Measurements from ENCODE around the gene FIGNL2.

Gene FIGNL2

DNA sequence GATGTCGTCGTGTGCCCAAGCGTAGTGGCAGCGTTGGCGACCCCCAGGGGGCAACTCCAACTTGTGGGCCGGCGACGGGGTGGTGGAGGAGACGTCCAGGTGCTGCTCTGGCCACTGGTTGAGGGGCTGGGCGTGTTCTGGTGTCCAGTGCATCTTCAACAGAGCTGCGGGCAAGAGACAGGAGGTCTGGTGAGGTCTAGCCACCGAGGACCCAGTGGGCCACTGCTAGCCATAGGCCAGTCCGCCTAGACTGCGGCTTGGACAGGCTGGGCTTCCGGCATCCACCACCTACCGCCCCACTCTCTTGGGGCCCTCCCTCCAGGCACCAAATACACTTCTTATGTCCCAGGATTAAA lies 26.3 kb downstream of the FIGNL2 start:
- Histone ChIP-seq H3K27me3 (ENCODE audit: insufficient read depth, low read length) (no peaks in the 10 kb centered on the region), H2AFZ (ENCODE audit: low read length, unreplicated experiment) (no peak overlapping the region), H3K4me3 (ENCODE audit: low read depth, low read length) (no peak overlapping the region), H3K79me2 (ENCODE audit: control insufficient read depth, insufficient read depth, low read length, unreplicated experiment) (no peaks in the 10 kb centered on the region), H3K36me3 (ENCODE audit: insufficient read depth, low read length) (no peaks in the 10 kb centered on the region), H3K4me1 (ENCODE audit: control insufficient read depth, insufficient read depth, low read length, unreplicated experiment) (peaks cover 14% of the 10 kb centered on the region), H3K27ac (ENCODE audit: low read depth, low read length) (no peak overlapping the region)

DNA sequence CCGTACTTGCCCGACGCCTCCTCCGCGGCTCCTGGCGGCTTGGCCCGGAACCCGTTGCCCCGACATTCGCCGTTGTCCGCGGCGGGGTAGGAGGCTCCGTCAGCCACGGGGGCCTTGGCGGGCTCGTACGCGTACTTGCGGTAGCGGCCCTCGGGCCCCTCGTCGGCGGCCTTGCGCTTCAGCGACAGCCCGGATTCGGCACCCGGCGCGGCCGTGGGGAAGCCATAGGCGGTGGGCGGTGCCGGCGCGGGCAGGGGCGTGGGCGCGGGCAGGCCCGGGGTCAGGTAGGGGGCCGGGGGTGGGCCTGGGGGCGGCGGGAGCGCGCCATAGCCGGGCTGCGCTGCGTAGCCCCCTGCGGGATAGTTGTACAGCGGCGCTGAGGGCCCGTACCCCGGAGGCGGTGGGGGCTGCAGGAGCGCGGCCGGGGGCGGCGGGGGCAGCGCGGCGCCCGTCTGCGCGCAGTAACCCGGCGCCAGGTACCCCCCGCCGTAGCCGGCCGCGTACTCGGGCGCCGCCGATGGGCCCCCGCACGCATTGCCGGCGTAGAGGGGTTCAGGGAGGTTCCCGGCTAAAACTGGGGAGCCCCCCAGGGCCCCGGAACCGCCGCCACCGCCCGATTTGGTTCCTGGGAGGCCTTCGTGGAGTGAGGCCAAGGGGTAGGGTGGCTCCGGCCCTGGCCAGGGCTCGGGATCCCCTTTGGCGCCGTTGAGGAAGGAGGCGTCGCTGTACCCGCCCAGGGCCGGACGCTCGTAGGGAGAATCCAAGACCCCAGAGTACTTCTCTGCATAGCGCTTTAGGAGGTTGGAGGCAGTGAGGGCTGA lies 26.9 kb downstream of the FIGNL2 start:
- Histone ChIP-seq H3K27ac (ENCODE audit: low read depth, low read length) (no peak overlapping the region), H3K27me3 (ENCODE audit: insufficient read depth, low read length) (no peaks in the 10 kb centered on the region), H3K79me2 (ENCODE audit: control insufficient read depth, insufficient read depth, low read length, unreplicated experiment) (no peaks in the 10 kb centered on the region), H3K4me3 (ENCODE audit: low read depth, low read length) (peak overlapping the region; percentile 29), H3K4me1 (ENCODE audit: control insufficient read depth, insufficient read depth, low read length, unreplicated experiment) (peaks cover 14% of the 10 kb centered on the region), H2AFZ (ENCODE audit: low read length, unreplicated experiment) (no peak overlapping the region), H3K36me3 (ENCODE audit: insufficient read depth, low read length) (no peaks in the 10 kb centered on the region)

DNA sequence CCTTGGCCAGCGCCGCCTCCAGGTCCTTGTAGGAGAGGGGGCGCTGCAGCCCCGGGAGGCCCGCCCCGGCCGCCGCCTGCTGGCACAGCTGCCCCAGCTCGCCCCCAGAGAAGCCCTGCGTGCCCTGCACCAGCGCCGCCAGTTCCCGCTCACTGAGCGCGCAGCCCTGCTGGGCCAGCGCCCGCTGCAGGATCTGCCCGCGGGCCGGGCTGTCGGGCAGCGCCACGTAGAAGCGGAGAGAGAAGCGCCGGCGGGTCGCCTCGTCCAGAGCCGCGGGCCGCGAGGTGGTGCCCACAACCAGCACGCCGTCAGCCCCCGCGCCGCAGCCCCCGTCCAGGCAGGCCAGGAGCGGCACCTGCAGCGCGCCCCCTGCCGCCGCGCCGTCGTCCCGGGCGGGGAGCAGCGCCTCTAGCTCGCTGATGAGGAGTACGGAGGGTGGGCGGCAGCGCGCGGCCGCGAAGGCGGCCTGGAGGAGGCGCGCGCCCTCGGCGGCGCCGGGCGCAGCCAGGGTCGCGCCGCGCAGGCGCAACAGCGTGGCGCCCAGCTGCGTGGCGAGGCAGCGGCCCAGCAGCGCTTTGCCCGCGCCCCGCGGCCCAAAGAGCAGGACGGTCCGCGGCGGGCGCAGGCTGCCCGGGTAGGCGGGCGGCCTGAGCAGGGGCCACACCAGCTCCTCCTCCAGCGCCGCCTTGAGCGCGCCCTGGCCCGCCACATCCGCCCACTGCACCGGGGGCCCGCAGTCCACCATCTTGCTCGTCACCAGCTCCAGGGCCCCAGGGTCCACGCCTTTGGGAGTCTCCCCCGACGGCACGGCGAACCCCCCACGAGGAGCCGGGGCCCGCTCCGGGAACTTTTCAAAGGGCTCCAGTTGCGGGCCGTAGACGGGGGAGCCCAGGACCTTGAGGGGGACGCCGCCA lies 27.7 kb downstream of the FIGNL2 start:
- Histone ChIP-seq H3K4me1 (ENCODE audit: control insufficient read depth, insufficient read depth, low read length, unreplicated experiment) (peaks cover 14% of the 10 kb centered on the region), H3K79me2 (ENCODE audit: control insufficient read depth, insufficient read depth, low read length, unreplicated experiment) (no peaks in the 10 kb centered on the region), H3K27me3 (ENCODE audit: insufficient read depth, low read length) (no peaks in the 10 kb centered on the region), H2AFZ (ENCODE audit: low read length, unreplicated experiment) (no peak overlapping the region), H3K27ac (ENCODE audit: low read depth, low read length) (no peak overlapping the region), H3K36me3 (ENCODE audit: insufficient read depth, low read length) (no peaks in the 10 kb centered on the region), H3K4me3 (ENCODE audit: low read depth, low read length) (peak overlapping the region; percentile 62)

DNA sequence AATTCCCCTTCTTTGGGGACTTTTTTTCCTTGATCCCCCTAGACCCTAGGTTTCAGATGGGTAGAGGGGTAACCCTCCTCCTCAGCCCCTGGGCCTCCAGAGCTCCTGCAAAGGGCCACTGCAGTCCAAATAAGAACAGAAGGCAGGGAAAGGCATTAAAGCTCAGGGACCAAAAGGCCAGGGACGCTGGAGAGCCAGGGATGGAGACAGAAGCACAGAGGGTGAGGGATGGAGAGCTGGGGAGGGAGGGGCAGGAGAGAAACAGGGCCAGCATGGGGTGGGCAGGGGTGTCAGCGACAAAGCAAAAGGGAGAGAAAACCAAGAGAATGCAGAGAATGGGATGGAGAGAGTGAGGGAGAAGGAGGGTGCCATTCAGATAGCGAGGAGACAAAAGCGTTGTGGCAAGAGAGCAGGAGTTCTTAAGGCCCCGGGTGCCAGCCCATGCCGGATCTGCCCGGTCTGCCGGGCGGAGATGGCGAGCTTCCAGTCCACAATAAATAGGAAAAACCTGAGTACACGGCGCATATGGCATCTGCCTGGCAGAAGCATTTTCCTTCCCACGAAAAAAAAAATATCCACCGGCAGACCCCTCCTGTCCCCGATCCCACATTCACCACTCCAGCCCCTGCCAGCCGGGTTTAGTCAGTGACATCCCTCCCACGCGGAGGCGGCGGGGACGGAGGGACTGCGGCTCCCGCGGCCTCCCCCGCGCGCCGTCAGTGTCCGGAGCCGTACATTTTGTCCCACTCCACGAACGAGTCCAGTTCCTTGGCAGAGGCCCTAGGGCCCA lies 28.6 kb downstream of the FIGNL2 start:
- H3K4me3 ChIP-seq (ENCODE audit: low read depth, low read length), result peak overlapping the region; percentile 62
- no peaks in the 10 kb centered on the region for H3K36me3 ChIP-seq (ENCODE audit: insufficient read depth, low read length)
- no peak overlapping the region for H2AFZ ChIP-seq (ENCODE audit: low read length, unreplicated experiment)
- no peaks in the 10 kb centered on the region for H3K79me2 ChIP-seq (ENCODE audit: control insufficient read depth, insufficient read depth, low read length, unreplicated experiment)
- no peaks in the 10 kb centered on the region for H3K27me3 ChIP-seq (ENCODE audit: insufficient read depth, low read length)
- no peak overlapping the region for H3K27ac ChIP-seq (ENCODE audit: low read depth, low read length)
- H3K4me1 ChIP-seq (ENCODE audit: control insufficient read depth, insufficient read depth, low read length, unreplicated experiment), result peaks cover 14% of the 10 kb centered on the region

DNA sequence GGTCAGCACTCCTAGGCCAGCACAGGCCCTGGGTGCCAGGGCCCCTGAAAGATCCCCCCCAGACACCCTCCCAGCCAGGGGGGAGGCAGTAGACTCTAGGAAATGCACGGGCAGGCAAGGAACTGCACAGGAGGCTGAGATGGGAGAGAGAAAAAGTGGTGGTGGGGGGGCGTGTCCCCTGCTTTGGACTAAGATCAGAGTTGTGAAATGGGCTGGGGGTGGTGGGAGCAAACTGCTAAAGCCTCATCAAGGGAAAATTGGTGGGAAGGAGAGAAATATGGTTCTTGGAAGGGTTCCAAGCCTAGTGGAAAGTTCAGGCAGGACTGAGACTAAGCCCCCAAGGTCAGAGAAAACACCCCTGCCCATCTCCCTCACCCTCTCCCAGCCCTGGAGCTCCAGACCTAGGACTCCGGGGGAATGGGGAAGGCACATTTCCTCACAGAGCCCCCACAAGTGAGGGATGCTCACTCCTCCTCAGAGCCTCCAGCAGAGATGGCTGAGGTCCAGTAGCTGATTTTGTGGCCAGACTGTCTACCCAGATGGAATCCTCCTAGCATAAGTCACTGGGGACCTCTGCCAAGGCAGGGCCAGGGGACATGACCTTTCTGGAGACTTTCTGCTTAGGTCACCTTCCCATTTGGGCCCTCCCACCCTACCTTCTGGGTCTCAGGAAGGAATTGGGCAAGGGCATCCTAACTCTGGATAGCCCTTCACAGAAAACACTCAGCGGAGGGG lies 29.8 kb downstream of the FIGNL2 start:
- no peak overlapping the region for H3K4me3 ChIP-seq (ENCODE audit: low read depth, low read length)
- no peaks in the 10 kb centered on the region for H3K36me3 ChIP-seq (ENCODE audit: insufficient read depth, low read length)
- H3K27me3 ChIP-seq (ENCODE audit: insufficient read depth, low read length), result no peaks in the 10 kb centered on the region
- no peaks in the 10 kb centered on the region for H3K79me2 ChIP-seq (ENCODE audit: control insufficient read depth, insufficient read depth, low read length, unreplicated experiment)
- H2AFZ ChIP-seq (ENCODE audit: low read length, unreplicated experiment), result no peak overlapping the region
- H3K27ac ChIP-seq (ENCODE audit: low read depth, low read length), result no peak overlapping the region
- peaks cover 14% of the 10 kb centered on the region for H3K4me1 ChIP-seq (ENCODE audit: control insufficient read depth, insufficient read depth, low read length, unreplicated experiment)

DNA sequence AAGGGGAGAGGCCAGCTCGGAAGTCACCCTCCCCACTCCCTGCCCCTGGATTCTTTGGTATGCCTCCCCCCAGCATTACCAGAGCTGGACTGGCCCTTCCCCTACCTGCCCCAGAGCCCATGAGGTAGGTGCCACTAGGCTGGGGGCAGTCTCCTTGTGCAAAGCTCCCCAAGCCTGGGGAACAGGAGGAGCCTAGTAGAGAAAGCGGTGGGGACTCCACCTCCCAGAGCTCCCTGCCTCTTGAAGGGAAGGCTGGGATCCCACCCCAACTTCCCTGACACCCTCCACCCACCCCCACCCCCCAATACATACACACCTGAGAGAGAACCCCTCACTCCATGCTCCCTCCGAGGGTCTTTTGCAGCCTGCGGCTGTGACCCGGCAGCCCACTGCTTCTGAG lies 30.4 kb downstream of the FIGNL2 start:
- no peaks in the 10 kb centered on the region for H3K36me3 ChIP-seq (ENCODE audit: insufficient read depth, low read length)
- no peaks in the 10 kb centered on the region for H3K79me2 ChIP-seq (ENCODE audit: control insufficient read depth, insufficient read depth, low read length, unreplicated experiment)
- H3K4me1 ChIP-seq (ENCODE audit: control insufficient read depth, insufficient read depth, low read length, unreplicated experiment), result peaks cover 14% of the 10 kb centered on the region
- no peak overlapping the region for H2AFZ ChIP-seq (ENCODE audit: low read length, unreplicated experiment)
- H3K4me3 ChIP-seq (ENCODE audit: low read depth, low read length), result no peak overlapping the region
- no peaks in the 10 kb centered on the region for H3K27me3 ChIP-seq (ENCODE audit: insufficient read depth, low read length)
- H3K27ac ChIP-seq (ENCODE audit: low read depth, low read length), result no peak overlapping the region

DNA sequence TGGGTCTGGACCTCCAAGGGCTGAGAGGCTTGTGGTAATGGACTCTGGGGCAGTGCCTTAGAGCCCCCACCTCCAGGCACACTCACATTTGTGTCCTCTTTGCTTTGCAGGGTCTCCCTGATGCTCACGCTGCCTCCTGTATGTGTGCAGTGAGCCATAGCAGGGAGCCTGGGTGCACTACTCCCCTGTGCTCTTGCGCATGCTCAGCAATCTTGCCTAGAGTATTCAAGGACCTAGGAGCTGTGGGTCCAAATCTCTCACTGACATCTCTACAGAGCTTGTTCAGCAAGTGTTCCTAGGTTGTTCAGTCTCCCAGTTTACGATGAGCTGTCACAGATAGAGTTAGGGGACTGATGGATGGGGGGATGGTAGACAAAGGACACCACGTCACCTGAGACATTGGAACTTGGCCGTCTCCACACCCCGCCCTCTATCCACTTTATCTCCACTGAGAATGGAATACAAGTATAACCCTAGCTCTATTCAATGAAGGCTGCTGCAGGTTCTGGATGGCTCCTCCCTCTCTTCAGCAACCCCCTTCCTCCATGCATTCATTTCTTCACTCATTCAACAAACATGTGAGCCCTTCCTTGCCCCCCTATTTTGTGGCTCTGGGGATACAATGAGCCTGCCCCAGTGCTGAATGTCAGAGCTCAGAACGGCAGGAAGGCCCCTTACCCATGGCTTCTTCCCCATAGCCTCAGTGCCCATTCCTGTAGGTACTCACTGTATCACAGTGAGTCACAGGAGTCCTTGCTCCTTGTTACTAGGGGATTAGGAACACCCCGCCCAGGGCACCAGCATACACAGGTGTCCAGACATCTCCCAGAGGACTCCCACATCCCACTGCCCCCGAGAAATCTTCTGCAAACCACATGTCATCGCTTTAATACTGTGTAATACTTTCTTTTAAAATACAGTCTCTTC lies 31.2 kb downstream of the FIGNL2 start:
- Histone ChIP-seq H3K4me3 (ENCODE audit: low read depth, low read length) (no peak overlapping the region), H2AFZ (ENCODE audit: low read length, unreplicated experiment) (no peak overlapping the region), H3K4me1 (ENCODE audit: control insufficient read depth, insufficient read depth, low read length, unreplicated experiment) (peaks cover 14% of the 10 kb centered on the region), H3K27me3 (ENCODE audit: insufficient read depth, low read length) (no peaks in the 10 kb centered on the region), H3K27ac (ENCODE audit: low read depth, low read length) (no peak overlapping the region), H3K79me2 (ENCODE audit: control insufficient read depth, insufficient read depth, low read length, unreplicated experiment) (no peaks in the 10 kb centered on the region), H3K36me3 (ENCODE audit: insufficient read depth, low read length) (no peaks in the 10 kb centered on the region)

DNA sequence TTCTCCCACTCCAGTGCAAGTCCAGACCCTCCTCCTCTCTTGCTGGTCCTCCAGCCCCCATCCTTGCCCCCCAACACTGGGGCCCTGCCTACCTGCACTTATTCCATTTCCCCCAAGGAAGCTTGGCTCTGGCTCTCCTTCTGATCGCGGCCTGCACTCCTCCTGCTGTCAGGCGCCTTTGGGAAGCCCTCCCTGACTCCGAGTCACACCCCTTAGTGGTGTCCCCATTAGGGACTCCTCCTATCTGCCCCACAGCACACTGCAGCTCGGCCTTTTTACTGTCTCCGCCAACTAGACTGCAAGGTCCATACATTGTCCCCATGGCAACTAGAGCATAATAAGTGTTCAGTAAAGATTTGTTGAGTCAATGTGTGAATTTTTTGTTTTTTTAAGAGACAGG lies 32.9 kb downstream of the FIGNL2 start:
- no peak overlapping the region for H3K27ac ChIP-seq (ENCODE audit: low read depth, low read length)
- no peak overlapping the region for H3K4me3 ChIP-seq (ENCODE audit: low read depth, low read length)
- no peaks in the 10 kb centered on the region for H3K27me3 ChIP-seq (ENCODE audit: insufficient read depth, low read length)
- H3K36me3 ChIP-seq (ENCODE audit: insufficient read depth, low read length), result no peaks in the 10 kb centered on the region
- H3K4me1 ChIP-seq (ENCODE audit: control insufficient read depth, insufficient read depth, low read length, unreplicated experiment), result peaks cover 14% of the 10 kb centered on the region
- no peaks in the 10 kb centered on the region for H3K79me2 ChIP-seq (ENCODE audit: control insufficient read depth, insufficient read depth, low read length, unreplicated experiment)
- no peak overlapping the region for H2AFZ ChIP-seq (ENCODE audit: low read length, unreplicated experiment)

DNA sequence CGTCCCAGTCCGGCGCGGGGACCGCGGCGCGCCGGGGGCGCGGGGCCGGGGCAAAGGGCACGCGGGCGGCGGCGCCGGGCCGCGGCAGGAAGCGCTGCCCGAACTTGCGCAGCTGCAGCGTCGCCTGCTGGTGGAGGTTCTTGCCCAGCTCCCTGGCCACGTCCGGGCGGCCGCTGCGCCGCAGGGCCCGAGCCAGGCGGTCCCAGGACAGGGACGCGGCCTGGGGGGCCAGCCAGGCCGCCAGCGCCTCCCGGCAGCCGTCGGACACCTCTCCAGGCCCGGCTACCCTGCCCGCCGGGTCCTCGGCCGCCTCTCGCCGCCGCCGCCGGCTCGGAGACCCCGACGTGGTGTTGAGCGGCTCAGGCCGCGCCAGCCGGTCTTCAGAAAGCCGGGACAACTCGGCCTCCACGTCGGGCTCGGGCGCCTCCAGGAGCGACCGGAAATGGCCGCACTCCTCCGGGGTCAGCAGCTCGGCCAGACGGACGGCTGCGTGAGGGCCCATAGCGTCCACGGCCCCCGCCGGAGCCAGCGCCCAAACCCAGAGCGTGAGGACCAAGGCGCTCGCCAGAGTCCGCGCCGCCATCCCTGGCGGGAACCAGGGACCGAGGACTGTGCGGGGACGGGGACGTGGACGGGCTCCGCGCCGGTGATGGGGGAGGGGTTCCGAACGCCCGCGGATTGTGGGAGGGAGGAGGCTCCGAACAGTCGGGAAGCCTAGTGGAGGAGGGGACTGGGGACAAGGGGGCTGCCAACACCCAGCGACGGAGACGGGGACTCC lies 34.0 kb downstream of the FIGNL2 start:
- no peaks in the 10 kb centered on the region for H3K27me3 ChIP-seq (ENCODE audit: insufficient read depth, low read length)
- H3K4me1 ChIP-seq (ENCODE audit: control insufficient read depth, insufficient read depth, low read length, unreplicated experiment), result peaks cover 14% of the 10 kb centered on the region
- peak overlapping the region; percentile 78 for H3K4me3 ChIP-seq (ENCODE audit: low read depth, low read length)
- no peaks in the 10 kb centered on the region for H3K79me2 ChIP-seq (ENCODE audit: control insufficient read depth, insufficient read depth, low read length, unreplicated experiment)
- H3K36me3 ChIP-seq (ENCODE audit: insufficient read depth, low read length), result no peaks in the 10 kb centered on the region
- H2AFZ ChIP-seq (ENCODE audit: low read length, unreplicated experiment), result peak overlapping the region; percentile 90
- H3K27ac ChIP-seq (ENCODE audit: low read depth, low read length), result 0 out of 2 replicates have a peak overlapping the region, but pooled peaks have one; percentile 13
